Endodermal cell (in vitro differentiated cells): Measurements from ENCODE around the gene HAUS7. TPM values are rescaled to one million over a fixed set of nuclear protein-coding genes. Genes with fewer than 3 reads are reported as not detected.

ENCODE experiments used
- DNase-seq: peaks from one replicate; pipeline ENCODE4 v3.0.0-alpha.2; 2017
- H3K27ac ChIP-seq: 2 replicates; pipeline ENCODE4 v1.5.1; 2013; ENCODE audit warnings: mild to moderate bottlenecking, low read depth, low read length, moderate library complexity
- H3K27me3 ChIP-seq: 2 replicates; pipeline ENCODE4 v1.6.1; 2013; ENCODE audit warnings: mild to moderate bottlenecking, low read length, moderate library complexity; ENCODE audit not compliant: insufficient read depth, control insufficient read depth, poor library complexity, severe bottlenecking
- H3K36me3 ChIP-seq: 2 replicates; pipeline ENCODE4 v1.7.0; 2013; ENCODE audit warnings: mild to moderate bottlenecking, low read length, moderate library complexity; ENCODE audit not compliant: control insufficient read depth, insufficient read depth
- H3K4me1 ChIP-seq: one replicate; pipeline ENCODE4 v1.7.0; 2013; ENCODE audit warnings: low read length; ENCODE audit not compliant: control insufficient read depth, insufficient read depth
- H3K4me3 ChIP-seq: 2 replicates; pipeline ENCODE4 v1.5.1; 2013; ENCODE audit warnings: mild to moderate bottlenecking, low read length, moderate library complexity
- H3K9ac ChIP-seq: 2 replicates; pipeline ENCODE4 v1.6.1; 2013; ENCODE audit warnings: mild to moderate bottlenecking, low read length, moderate library complexity; ENCODE audit not compliant: poor library complexity, severe bottlenecking; ENCODE audit errors: extremely low read depth
- H3K9me3 ChIP-seq: 2 replicates; pipeline ENCODE4 v1.6.1; 2013; ENCODE audit warnings: mild to moderate bottlenecking, low read length, moderate library complexity; ENCODE audit not compliant: control insufficient read depth
- H3K27ac Mint-ChIP-seq: 2 replicates; pipeline ENCODE4 v1.8.0; 2020; ENCODE audit warnings: mixed read lengths
- H3K27me3 Mint-ChIP-seq: 2 replicates; pipeline ENCODE4 v1.8.0; 2021; ENCODE audit warnings: mild to moderate bottlenecking, mixed read lengths; ENCODE audit not compliant: insufficient read depth
- H3K36me3 Mint-ChIP-seq: 2 replicates; pipeline ENCODE4 v1.8.0; 2020; ENCODE audit warnings: low read depth, mixed read lengths
- H3K4me1 Mint-ChIP-seq: 2 replicates; pipeline ENCODE4 v1.8.0; 2020; ENCODE audit warnings: mixed read lengths
- H3K4me3 Mint-ChIP-seq: 2 replicates; pipeline ENCODE4 v1.8.0; 2020; ENCODE audit warnings: mild to moderate bottlenecking, moderate library complexity, mixed read lengths
- H3K9me3 Mint-ChIP-seq: 2 replicates; pipeline ENCODE4 v1.8.0; 2020; ENCODE audit warnings: mild to moderate bottlenecking, mixed read lengths
- CTCF ChIP-seq: fragments of 200-600 bp; sonication (generic); conservative IDR thresholded peaks from 2 replicates; pipeline ENCODE4 v1.5.0; 2021; ENCODE audit warnings: antibody characterized with exemption, mild to moderate bottlenecking
- WGBS, 2 experiments: methylation state at CpG; one replicate each; pipeline versions ENCODE4 v1.1.5 to v1.1.7; 2013; ENCODE audit warnings: missing lambda C conversion rate in 2 of 2, mixed read lengths in 1 of 2; ENCODE audit not compliant: insufficient coverage in 1 of 2, insufficient read length in 1 of 2; 5-methylcytosine and 5-hydroxymethylcytosine counted together
- total RNA-seq, 2 donors: library from RNA; stranded (reverse); fragmentation: NEBNext Ultra II Directional in 1 of 2; extraction: Animal tissue kit (Norgen Biotek cat#: 25700) in 1 of 2; gene quantifications; 2 replicates in 1 of 2; 3 replicates in 1 of 2; pipeline ENCODE4 v1.2.1, GENCODE V29; 2021

Gene HAUS7
- total RNA-seq, 2 donors from 2014 or later = 28.7 to 30.9 TPM

GRCh38 chrX:153457136-153457825 lies 13.1 kb downstream of the HAUS7 start:
- H3K4me1 ChIP-seq = no peaks in the 10 kb centered on the region
- WGBS, 2 experiments = 91 to 94% methylated on average over 4 to 18 of the region's 18 CpGs
- Mint-ChIP-seq H3K4me3 (no peak overlapping the region), H3K36me3 (peaks cover 4% of the 10 kb centered on the region), H3K4me1 (no peaks in the 10 kb centered on the region), H3K9me3 (peaks cover 71% of the 10 kb centered on the region), H3K27ac (no peak overlapping the region), H3K27me3 (no peaks in the 10 kb centered on the region)
- H3K27ac ChIP-seq = no peak overlapping the region
- no peaks in the 10 kb centered on the region for H3K27me3 ChIP-seq
- H3K36me3 ChIP-seq = no peaks in the 10 kb centered on the region
- H3K4me3 ChIP-seq = no peak overlapping the region
- no peak overlapping the region for H3K9ac ChIP-seq
- no peaks in the 10 kb centered on the region for H3K9me3 ChIP-seq
- no peak for TF ChIP-seq CTCF
- DNase-seq = no peak

GRCh38 chrX:153456704-153457103 lies 13.7 kb downstream of the HAUS7 start:
- no peaks in the 10 kb centered on the region for H3K4me1 Mint-ChIP-seq
- H3K36me3 ChIP-seq = no peaks in the 10 kb centered on the region
- TF ChIP-seq CTCF = no peak
- H3K9ac ChIP-seq = no peak overlapping the region
- no peaks in the 10 kb centered on the region for H3K27me3 ChIP-seq
- H3K27me3 Mint-ChIP-seq = no peaks in the 10 kb centered on the region
- WGBS, 2 experiments = 90% methylated on average over 9 of the region's 9 CpGs; no CpG with 5 or more reads in 1 of the 2 experiments
- no peak overlapping the region for H3K4me3 Mint-ChIP-seq
- H3K4me3 ChIP-seq = no peak overlapping the region
- no peaks in the 10 kb centered on the region for H3K9me3 ChIP-seq
- no peak overlapping the region for H3K27ac Mint-ChIP-seq
- H3K36me3 Mint-ChIP-seq = peaks cover 4% of the 10 kb centered on the region
- no peak overlapping the region for H3K27ac ChIP-seq
- H3K4me1 ChIP-seq = no peaks in the 10 kb centered on the region
- H3K9me3 Mint-ChIP-seq = peaks cover 71% of the 10 kb centered on the region
- no peak for DNase-seq

- Mint-ChIP-seq H3K4me1 (no peaks in the 10 kb centered on the region), H3K27me3 (no peaks in the 10 kb centered on the region), H3K36me3 (peaks cover 4% of the 10 kb centered on the region), H3K4me3 (no peak overlapping the region), H3K27ac (no peak overlapping the region), H3K9me3 (peaks cover 71% of the 10 kb centered on the region)
- no peak overlapping the region for H3K4me3 ChIP-seq
- no peak for TF ChIP-seq CTCF
- H3K27me3 ChIP-seq = no peaks in the 10 kb centered on the region
- no peak overlapping the region for H3K27ac ChIP-seq
- no peaks in the 10 kb centered on the region for H3K36me3 ChIP-seq
- H3K9ac ChIP-seq = no peak overlapping the region
- DNase-seq = no peak
- no peaks in the 10 kb centered on the region for H3K4me1 ChIP-seq
- H3K9me3 ChIP-seq = no peaks in the 10 kb centered on the region
- WGBS, 2 experiments = 92 to 93% methylated on average over 2 to 12 of the region's 12 CpGs
These were observed 14.2 kb downstream of the HAUS7 start for GRCh38 chrX:153456161-153456560.
